Putamen (tissue), 1 donor: Measurements from ENCODE around the gene OR2V1.
"Not testable (repeated sequence)": the region's sequence is repeated elsewhere in the genome, so short reads cannot be mapped to it uniquely, and the experiment has no call there.

Source experiments
- DNase-seq: peaks from one replicate; pipeline ENCODE4 v3.0.0-alpha.2; 2016; ENCODE audit warnings: low spot score

The OR2V1 gene

GRCh38 chr5:181127907-181128626 lies 2.9 kb downstream of the OR2V1 start:
- no peak for DNase-seq

GRCh38 chr5:181127456-181127855 lies 3.5 kb downstream of the OR2V1 start:
- DNase-seq, result no peak

DNA sequence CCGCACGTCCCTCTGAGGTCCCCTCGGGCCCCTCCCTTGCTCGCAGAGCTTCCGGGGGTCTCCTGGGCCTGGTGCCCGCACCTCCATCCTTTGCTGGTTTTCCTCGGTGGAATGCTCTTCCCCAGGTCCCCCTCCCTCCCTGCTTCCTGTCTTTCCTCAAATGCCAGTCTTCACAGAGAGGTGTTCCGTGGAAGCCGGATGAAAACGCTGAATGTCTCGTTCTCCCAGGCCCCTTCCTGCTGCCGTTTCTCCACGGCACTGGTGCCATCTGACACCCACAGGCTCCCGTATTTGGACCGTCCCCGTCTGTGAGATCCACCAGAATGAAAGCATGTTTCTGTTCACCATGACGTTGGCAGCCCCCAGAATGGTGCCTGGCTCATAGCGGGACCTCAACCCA lies 4.1 kb downstream of the OR2V1 start:
- DNase-seq, result no peak

DNA sequence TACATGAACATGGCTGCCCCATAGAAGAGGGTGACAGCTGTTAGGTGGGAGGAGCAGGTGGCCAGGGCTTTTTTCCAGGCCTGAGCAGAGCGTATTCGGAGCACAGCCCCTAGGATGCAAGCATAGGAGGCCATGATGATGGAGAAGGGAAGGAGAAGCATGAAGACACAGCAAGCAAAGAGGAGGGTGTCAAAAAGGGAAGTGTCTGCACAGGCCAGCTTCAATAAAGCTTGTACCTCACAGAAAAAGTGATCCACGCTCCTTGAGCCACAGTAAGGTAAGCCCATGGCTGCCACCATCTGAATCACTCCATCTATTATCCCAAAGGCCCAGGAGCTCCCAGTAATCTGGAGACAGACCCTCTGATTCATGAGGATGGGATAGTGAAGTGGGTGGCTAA lies 6.4 kb downstream of the OR2V1 start:
- no peak for DNase-seq

- no peak for DNase-seq
These were observed 9.1 kb downstream of the OR2V1 start for GRCh38 chr5:181121675-181122561.

GRCh38 chr5:181120761-181121160 lies 10.2 kb downstream of the OR2V1 start:
- no peak for DNase-seq

DNA sequence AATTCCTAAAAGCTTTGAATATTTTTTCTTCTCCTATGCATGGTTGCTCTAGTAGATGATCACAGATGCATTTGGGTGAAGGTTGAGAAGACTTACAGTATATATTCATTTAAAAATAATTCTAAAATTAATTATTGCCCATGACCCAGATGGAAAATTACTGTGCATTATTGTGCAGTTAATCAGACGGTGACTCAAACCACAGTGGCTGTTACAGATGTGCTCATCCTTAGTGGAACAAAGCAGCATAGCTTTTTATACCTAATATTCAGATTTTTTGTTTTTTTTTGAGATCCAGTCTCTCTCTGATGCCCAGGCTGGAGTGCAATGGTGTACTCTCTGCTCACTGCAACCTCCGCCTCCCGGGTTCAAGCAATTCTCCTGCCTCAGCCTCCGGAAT lies 10.7 kb downstream of the OR2V1 start:
- no peak for DNase-seq

GRCh38 chr5:181119105-181119504 lies 11.9 kb downstream of the OR2V1 start:
- no peak for DNase-seq

- no peak for DNase-seq
These were observed 12.6 kb downstream of the OR2V1 start for GRCh38 chr5:181118369-181118768.

GRCh38 chr5:181114844-181115778 lies 15.9 kb downstream of the OR2V1 start:
- no peak for DNase-seq

- DNase-seq, result no peak
These were observed 16.6 kb downstream of the OR2V1 start for GRCh38 chr5:181114284-181114843.

GRCh38 chr5:181113572-181113971 lies 17.4 kb downstream of the OR2V1 start:
- not testable (repeated sequence) for DNase-seq

- DNase-seq, result no peak
These were observed 18.5 kb downstream of the OR2V1 start for GRCh38 chr5:181112476-181112875.

DNA sequence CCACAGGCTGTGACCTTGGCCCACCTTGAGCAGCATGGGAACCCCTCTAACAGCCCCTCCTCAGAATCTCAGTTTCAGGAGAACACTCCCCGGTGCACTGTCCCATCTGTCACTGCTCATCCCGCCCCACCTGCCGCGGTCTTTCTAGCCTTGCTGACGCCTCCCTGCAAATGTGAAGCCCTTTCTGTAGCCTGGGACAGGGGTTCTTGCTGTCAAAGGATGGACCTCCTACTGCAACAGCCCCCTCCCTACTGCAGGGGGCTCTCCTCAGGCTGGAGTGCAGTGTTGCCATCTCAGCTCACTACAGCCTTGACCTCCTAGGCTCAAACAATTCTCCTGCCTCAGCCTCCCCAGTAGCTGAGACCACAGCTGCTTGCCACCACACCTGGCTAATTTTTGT lies 20.0 kb downstream of the OR2V1 start:
- DNase-seq, result no peak

DNA sequence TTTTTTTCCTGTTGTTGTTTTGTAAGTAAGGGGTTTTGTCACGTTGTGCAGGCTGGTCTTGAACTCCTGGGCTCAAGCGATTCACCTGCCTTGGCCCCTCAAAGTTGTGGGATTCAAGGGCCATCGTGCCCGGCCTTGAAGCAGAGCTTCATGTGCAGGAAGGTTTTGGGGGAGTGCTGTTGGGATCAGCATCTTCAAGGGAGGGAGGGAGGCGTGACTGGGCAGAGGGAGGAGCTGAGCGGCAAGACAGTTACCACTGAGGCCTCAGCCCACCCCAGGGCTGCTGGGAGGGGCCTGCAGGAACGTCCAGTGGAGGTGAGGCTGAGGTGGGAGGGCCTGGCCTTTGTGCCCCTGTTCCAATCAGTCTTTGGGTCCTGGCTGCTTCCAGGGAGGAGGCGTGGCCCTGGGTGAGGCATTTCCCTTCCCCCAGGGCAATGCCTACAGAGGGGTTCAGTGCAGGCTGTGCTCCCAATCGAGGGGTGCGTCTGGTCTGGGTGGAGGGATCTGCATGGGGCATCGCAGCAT lies 21.4 kb downstream of the OR2V1 start:
- no peak for DNase-seq

DNA sequence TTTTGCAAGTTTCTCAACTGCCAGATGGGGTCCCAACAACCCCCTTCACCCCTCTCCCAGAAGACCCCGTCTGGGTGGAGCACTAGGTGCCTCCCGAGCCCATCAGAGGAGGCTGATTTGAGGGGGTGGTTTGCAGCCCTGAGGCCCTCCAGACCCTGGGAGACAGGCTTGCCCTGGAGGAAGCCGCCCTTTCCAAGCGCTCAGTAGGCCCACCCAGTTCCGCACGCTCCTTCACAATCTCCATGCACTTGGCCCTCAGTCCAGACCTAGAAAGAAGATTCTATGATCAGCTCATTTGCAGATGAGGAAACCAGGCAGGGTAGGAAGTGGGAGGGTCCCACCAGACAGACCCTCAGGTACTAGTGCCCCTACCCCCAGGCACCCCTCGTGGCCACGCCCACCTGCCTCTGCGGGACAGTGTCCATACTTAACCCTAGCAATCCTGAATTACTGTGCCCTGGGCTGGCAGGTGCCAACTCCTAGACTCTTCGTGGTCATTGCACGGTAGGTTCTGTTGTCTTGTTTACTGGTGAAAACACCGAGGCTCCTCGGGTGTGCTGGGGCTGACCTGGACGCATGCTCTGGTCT lies 22.3 kb downstream of the OR2V1 start:
- DNase-seq, result no peak

DNA sequence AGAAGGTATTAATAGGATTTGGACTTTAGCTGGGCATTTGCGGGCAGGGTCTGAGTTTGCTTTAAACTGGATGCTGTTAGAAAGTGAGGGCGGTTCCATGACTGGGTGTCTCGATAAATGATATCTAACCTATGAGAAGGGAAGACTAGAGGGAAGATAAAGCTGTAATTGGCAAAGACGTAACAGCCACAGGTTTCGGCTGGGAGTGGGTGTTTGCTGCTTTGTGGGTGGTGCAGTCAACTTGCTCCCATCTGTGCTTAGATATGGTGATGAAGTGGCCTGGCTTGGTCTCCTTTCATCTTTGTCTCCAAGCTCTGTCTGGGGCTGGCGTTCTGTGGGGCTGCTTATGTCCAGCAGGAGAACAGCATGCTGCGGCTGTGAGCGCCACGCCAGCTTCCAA lies 23.3 kb downstream of the OR2V1 start:
- DNase-seq, result no peak

GRCh38 chr5:181105391-181106025 lies 25.5 kb downstream of the OR2V1 start:
- no peak for DNase-seq

DNA sequence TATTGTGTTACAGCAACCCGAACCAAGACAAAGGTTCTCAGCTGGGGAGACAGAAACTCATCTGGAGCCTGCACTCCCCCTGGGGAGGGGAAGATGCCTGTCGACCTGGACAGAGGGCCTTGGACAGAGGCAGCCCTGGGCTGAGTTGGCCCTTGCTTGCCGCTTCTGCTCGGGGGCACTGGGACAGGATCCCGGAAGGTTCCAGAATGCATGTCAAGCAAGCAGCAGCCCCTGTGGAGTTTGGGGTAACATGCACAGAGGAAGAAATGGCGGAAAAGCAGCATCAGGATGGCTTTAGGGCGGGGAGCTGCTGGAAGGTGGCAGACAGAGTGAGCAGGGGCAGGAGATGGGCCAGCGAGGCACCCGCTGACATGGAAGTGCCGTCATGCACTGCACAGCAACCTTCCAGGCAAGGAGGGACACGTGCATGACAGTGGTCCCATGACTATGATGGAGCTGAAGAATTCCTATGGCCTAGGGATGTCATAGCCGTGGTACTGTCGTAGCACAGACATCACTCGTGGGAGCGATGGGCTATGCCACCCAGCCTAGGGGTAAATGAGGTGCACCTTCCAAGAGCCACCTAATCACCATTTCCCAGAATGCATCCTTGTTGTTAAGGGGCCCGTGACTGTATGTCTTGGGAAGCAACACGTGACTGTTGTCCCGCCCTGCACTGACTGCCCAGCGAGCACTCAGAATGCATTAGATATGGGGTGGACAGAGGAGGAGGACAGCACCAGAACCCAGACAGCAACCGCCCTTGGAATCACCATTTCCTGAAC lies 26.2 kb downstream of the OR2V1 start:
- not testable (repeated sequence) for DNase-seq

GRCh38 chr5:181104259-181104568 lies 26.8 kb downstream of the OR2V1 start:
- DNase-seq, result not testable (repeated sequence)
